OCI-LY1 (cell line): ENCODE data around the gene SLC44A3.

Source experiments
- CTCF ChIP-seq: fragments of 200-600 bp; sonication (generic), shearing (Covaris generic); IDR thresholded peaks from 2 replicates; pipeline ENCODE4 v1.5.1; 2017; ENCODE audit warnings: mild to moderate bottlenecking, antibody characterized with exemption, low read length, moderate library complexity, mixed read lengths
- EZH2 ChIP-seq: fragments of 200-600 bp; sonication (generic), shearing (Covaris generic); IDR thresholded peaks from 2 replicates; pipeline ENCODE4 v1.8.0; 2017; ENCODE audit warnings: borderline replicate concordance, mixed run types, mild to moderate bottlenecking, antibody characterized with exemption, low read length, moderate library complexity, mixed read lengths

- TF ChIP-seq CTCF (no peak), EZH2 (no peak)
Measured at GRCh38 chr1:94856004-94856403, 35.8 kb downstream of the SLC44A3 start.
